Spinal cord (tissue), 10 donors: ENCODE results near the gene MED9. TPM values are rescaled to one million over a fixed set of nuclear protein-coding genes. Genes with fewer than 3 reads are reported as not detected.

Experiments
- DNase-seq, 6 donors: peaks; one replicate each; pipeline versions ENCODE4 v3.0.0 to v3.0.0-alpha.2; 2013 to 2015; ENCODE audit warnings: low spot score in 6 of 6, low read depth in 4 of 6
- H3K27ac ChIP-seq: one replicate; pipeline ENCODE4 v1.5.1; 2013; ENCODE audit warnings: low read depth, low read length, control low read depth
- H3K27me3 ChIP-seq: one replicate; pipeline ENCODE4 v1.6.1; 2013; ENCODE audit warnings: low read length; ENCODE audit not compliant: control insufficient read depth, insufficient read depth
- H3K36me3 ChIP-seq: one replicate; pipeline ENCODE4 v1.6.1; 2013; ENCODE audit warnings: low read length; ENCODE audit not compliant: control insufficient read depth, insufficient read depth
- H3K4me1 ChIP-seq: one replicate; pipeline ENCODE4 v1.6.1; 2013; ENCODE audit warnings: low read length; ENCODE audit not compliant: control insufficient read depth, insufficient read depth
- H3K4me3 ChIP-seq: one replicate; pipeline ENCODE4 v1.5.1; 2013; ENCODE audit warnings: low read depth, low read length, control low read depth
- H3K9me3 ChIP-seq: one replicate; pipeline ENCODE4 v1.6.1; 2013; ENCODE audit warnings: low read length; ENCODE audit not compliant: control insufficient read depth, insufficient read depth
- WGBS: methylation state at CpG from one replicate; pipeline ENCODE4 v1.1.5; 2013; ENCODE audit warnings: missing lambda C conversion rate; ENCODE audit not compliant: insufficient coverage; 5-methylcytosine and 5-hydroxymethylcytosine counted together
- polyA plus RNA-seq, 2 donors: library from polyadenylated mRNA; unstranded; fragments of 120-200 nt; gene quantifications; one replicate each; pipeline ENCODE4 v1.2.1, GENCODE V29; 2013; ENCODE audit not compliant: insufficient read length in 2 of 2
- small RNA-seq: library from RNA; depleted of rRNA; stranded (forward); fragments of <200 nt; gene quantifications from one replicate; pipeline ENCODE3, GENCODE V24; 2014; ENCODE audit warnings: low replicate concordance
- total RNA-seq, 2 donors: library from RNA; depleted of rRNA in 1 of 2; stranded (reverse); fragments of 120-200 nt in 1 of 2; fragments of >200 nt in 1 of 2; gene quantifications; one replicate each; pipeline versions ENCODE4 v1.2.3 to v1.2.4, GENCODE V29; 2013 to 2014
- donor health status: healthy.

MED9 gene
- total and polyA plus RNA-seq, 4 donors, result 12.3 to 22.7 (median 18.3) TPM

GRCh38 chr17:17538417-17539391 lies 61.9 kb downstream of the MED9 start:
- H3K4me1 ChIP-seq, result peaks cover 43% of the 10 kb centered on the region
- no peaks in the 10 kb centered on the region for H3K27me3 ChIP-seq
- DNase-seq, result peak in 1 of 6 donors; percentile 16
- H3K36me3 ChIP-seq, result peaks cover 23% of the 10 kb centered on the region
- no peak overlapping the region for H3K4me3 ChIP-seq
- WGBS, result 70% methylated on average over 6 of the region's 10 CpGs
- no peak overlapping the region for H3K27ac ChIP-seq
- no peaks in the 10 kb centered on the region for H3K9me3 ChIP-seq

- H3K4me3 ChIP-seq, result no peak overlapping the region
- no peaks in the 10 kb centered on the region for H3K9me3 ChIP-seq
- peaks cover 43% of the 10 kb centered on the region for H3K4me1 ChIP-seq
- no peaks in the 10 kb centered on the region for H3K27me3 ChIP-seq
- no peak overlapping the region for H3K27ac ChIP-seq
- peaks cover 26% of the 10 kb centered on the region for H3K36me3 ChIP-seq
- 88% methylated on average over 10 of the region's 10 CpGs for WGBS
- no peak for DNase-seq
Measured at GRCh38 chr17:17539591-17539990, 62.8 kb downstream of the MED9 start.

GRCh38 chr17:17540278-17540906 lies 63.6 kb downstream of the MED9 start:
- Histone ChIP-seq H3K36me3 (peaks cover 29% of the 10 kb centered on the region), H3K27me3 (no peaks in the 10 kb centered on the region), H3K9me3 (no peaks in the 10 kb centered on the region), H3K27ac (no peak overlapping the region), H3K4me1 (peaks cover 41% of the 10 kb centered on the region), H3K4me3 (no peak overlapping the region)
- no peak for DNase-seq
- 55% methylated on average over 15 of the region's 15 CpGs for WGBS

GRCh38 chr17:17540935-17541639 lies 64.3 kb downstream of the MED9 start:
- 75% methylated on average over 22 of the region's 23 CpGs for WGBS
- Histone ChIP-seq H3K27ac (no peak overlapping the region), H3K4me1 (peaks cover 38% of the 10 kb centered on the region), H3K4me3 (no peak overlapping the region), H3K36me3 (peaks cover 29% of the 10 kb centered on the region), H3K9me3 (no peaks in the 10 kb centered on the region), H3K27me3 (no peaks in the 10 kb centered on the region)
- DNase-seq, result peak in 1 of 6 donors; percentile 19

- WGBS, result 73% methylated on average over 5 of the region's 5 CpGs
- H3K27ac ChIP-seq, result no peak overlapping the region
Measured at GRCh38 chr17:17541640-17542001, 64.8 kb downstream of the MED9 start.

More at GRCh38 chr17:17541640-17542001, 64.8 kb downstream of the MED9 start:
- H3K27me3 ChIP-seq, result no peaks in the 10 kb centered on the region
- peaks cover 27% of the 10 kb centered on the region for H3K36me3 ChIP-seq
- H3K9me3 ChIP-seq, result no peaks in the 10 kb centered on the region
- no peak for DNase-seq
- H3K4me1 ChIP-seq, result peaks cover 38% of the 10 kb centered on the region
- H3K4me3 ChIP-seq, result no peak overlapping the region

Small RNA genes lying within 50 kb of the gene (small RNA-seq; reads per million reads assigned to genes)
- not detected for gene RF00019

Other genes starting within 250 kb of the MED9 start
- gene FLCN, start 239.8 kb upstream of the MED9 start, total RNA-seq, result 10 to 100 TPM; 39.5 to 55.8 TPM
- 10 to 100 TPM; 32.7 to 77.3 TPM for gene FLCN, start 239.8 kb upstream of the MED9 start, polyA plus RNA-seq
- 10 to 100 TPM; 76.5 to 97.5 TPM for gene COPS3, start 195.8 kb upstream of the MED9 start, total RNA-seq
- gene COPS3, start 195.8 kb upstream of the MED9 start, polyA plus RNA-seq, result 10 to 100 TPM; 89.9 to 92.5 TPM
- gene NT5M, start 173.6 kb upstream of the MED9 start, total RNA-seq, result 1 to 10 TPM; 4.1 to 7.7 TPM
- 10 to 100 TPM; 15.5 to 18.2 TPM for gene NT5M, start 173.6 kb upstream of the MED9 start, polyA plus RNA-seq
- 1 to 10 TPM; 3.2 to 6.8 TPM for gene RASD1, start 19.4 kb downstream of the MED9 start, total RNA-seq
- 10 to 100 TPM; 13.5 to 14.6 TPM for gene RASD1, start 19.4 kb downstream of the MED9 start, polyA plus RNA-seq
- 10 to 100 TPM; 28.5 to 44.0 TPM for gene PEMT, start 114.7 kb downstream of the MED9 start, total RNA-seq
- 10 to 100 TPM; 43.9 to 48.3 TPM for gene PEMT, start 114.7 kb downstream of the MED9 start, polyA plus RNA-seq
- 10 to 100 TPM; 12.5 to 12.9 TPM for gene RAI1, start 204.5 kb downstream of the MED9 start, total RNA-seq
- gene RAI1, start 204.5 kb downstream of the MED9 start, polyA plus RNA-seq, result 10 to 100 TPM; 37.8 to 45.2 TPM